ENCODE data around the gene ACSS3.
"Not testable (repeated sequence)": the region's sequence is repeated elsewhere in the genome, so short reads cannot be mapped to it uniquely, and the experiment has no call there.

The ACSS3 gene

GRCh38 chr12:81167694-81168093 is 89.8 kb downstream of the ACSS3 start:
- peak; percentile 52 for DNase-seq (ENCODE audit: low read depth)

- no peak for DNase-seq (ENCODE audit: low read depth)
These were observed 90.6 kb downstream of the ACSS3 start for GRCh38 chr12:81168445-81168844.

- DNase-seq (ENCODE audit: low read depth), result peak; percentile 39
These were observed 92.2 kb downstream of the ACSS3 start for GRCh38 chr12:81170072-81170471.

GRCh38 chr12:81172851-81173250 is 95.0 kb downstream of the ACSS3 start:
- DNase-seq (ENCODE audit: low read depth), result no peak

GRCh38 chr12:81174664-81175063 is 96.8 kb downstream of the ACSS3 start:
- no peak for DNase-seq (ENCODE audit: low read depth)

- peak; percentile 2 for DNase-seq (ENCODE audit: low read depth)
These were observed 98.9 kb downstream of the ACSS3 start for GRCh38 chr12:81176796-81177195.

GRCh38 chr12:81181691-81182090 is 103.8 kb downstream of the ACSS3 start:
- DNase-seq (ENCODE audit: low read depth), result no peak

GRCh38 chr12:81187686-81188085 is 109.8 kb downstream of the ACSS3 start:
- DNase-seq (ENCODE audit: low read depth), result no peak

- no peak for DNase-seq (ENCODE audit: low read depth)
These were observed 118.7 kb downstream of the ACSS3 start for GRCh38 chr12:81196595-81196994.

- not testable (repeated sequence) for DNase-seq (ENCODE audit: low read depth)
These were observed 122.7 kb downstream of the ACSS3 start for GRCh38 chr12:81200561-81200960.

GRCh38 chr12:81203671-81204204 is 125.9 kb downstream of the ACSS3 start:
- no peak for DNase-seq (ENCODE audit: low read depth)

- DNase-seq (ENCODE audit: low read depth), result no peak
These were observed 127.5 kb downstream of the ACSS3 start for GRCh38 chr12:81205416-81205815.

- no peak for DNase-seq (ENCODE audit: low read depth)
These were observed 128.6 kb downstream of the ACSS3 start for GRCh38 chr12:81206429-81206828.

GRCh38 chr12:81207173-81207572 is 129.3 kb downstream of the ACSS3 start:
- DNase-seq (ENCODE audit: low read depth), result no peak

- no peak for DNase-seq (ENCODE audit: low read depth)
These were observed 129.8 kb downstream of the ACSS3 start for GRCh38 chr12:81207664-81208063.

GRCh38 chr12:81208187-81208911 is 130.5 kb downstream of the ACSS3 start:
- DNase-seq (ENCODE audit: low read depth), result no peak

- no peak for DNase-seq (ENCODE audit: low read depth)
These were observed 131.1 kb downstream of the ACSS3 start for GRCh38 chr12:81209012-81209411.

- peak; percentile 52 for DNase-seq (ENCODE audit: low read depth)
These were observed 131.9 kb downstream of the ACSS3 start for GRCh38 chr12:81209772-81210225.

- no peak for DNase-seq (ENCODE audit: low read depth)
These were observed 133.4 kb downstream of the ACSS3 start for GRCh38 chr12:81211306-81211705.

- DNase-seq (ENCODE audit: low read depth), result no peak
These were observed 135.3 kb downstream of the ACSS3 start for GRCh38 chr12:81212996-81213696.

- DNase-seq (ENCODE audit: low read depth), result no peak
These were observed 138.9 kb downstream of the ACSS3 start for GRCh38 chr12:81216739-81217138.

- DNase-seq (ENCODE audit: low read depth), result no peak
These were observed 143.8 kb downstream of the ACSS3 start for GRCh38 chr12:81221681-81222080.
